ENCODE measurements around the gene MIOS. TPM values are rescaled to one million over a fixed set of nuclear protein-coding genes. Genes with fewer than 3 reads are reported as not detected.

Gene MIOS
- total RNA-seq, 2 donors from 2014 or later: 23.6 to 32.6 TPM

DNA sequence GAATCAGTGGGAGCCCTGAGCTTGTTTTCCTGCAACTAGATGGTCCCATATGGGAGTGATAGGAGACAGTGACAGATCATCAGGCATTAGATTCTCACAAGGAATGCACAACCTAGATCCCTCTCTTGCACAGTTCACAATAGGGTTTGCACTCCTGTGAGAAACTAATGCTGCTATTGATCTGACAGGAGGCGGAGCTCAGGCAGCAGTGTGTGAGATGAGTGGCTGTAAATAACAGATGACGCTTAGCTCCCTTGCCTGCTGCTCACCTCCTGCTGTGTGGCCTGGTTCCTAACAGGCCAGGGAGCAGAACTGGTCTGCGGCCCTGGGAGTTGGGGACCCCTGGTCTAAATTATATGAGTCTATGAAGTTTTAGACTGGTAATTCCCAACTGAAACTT, 3.9 kb downstream of the MIOS start:
- no peak for ATAC-seq (ENCODE audit: insufficient number of reproducible peaks, low FRiP score, low read depth)
- TF ChIP-seq, protein P1, sequence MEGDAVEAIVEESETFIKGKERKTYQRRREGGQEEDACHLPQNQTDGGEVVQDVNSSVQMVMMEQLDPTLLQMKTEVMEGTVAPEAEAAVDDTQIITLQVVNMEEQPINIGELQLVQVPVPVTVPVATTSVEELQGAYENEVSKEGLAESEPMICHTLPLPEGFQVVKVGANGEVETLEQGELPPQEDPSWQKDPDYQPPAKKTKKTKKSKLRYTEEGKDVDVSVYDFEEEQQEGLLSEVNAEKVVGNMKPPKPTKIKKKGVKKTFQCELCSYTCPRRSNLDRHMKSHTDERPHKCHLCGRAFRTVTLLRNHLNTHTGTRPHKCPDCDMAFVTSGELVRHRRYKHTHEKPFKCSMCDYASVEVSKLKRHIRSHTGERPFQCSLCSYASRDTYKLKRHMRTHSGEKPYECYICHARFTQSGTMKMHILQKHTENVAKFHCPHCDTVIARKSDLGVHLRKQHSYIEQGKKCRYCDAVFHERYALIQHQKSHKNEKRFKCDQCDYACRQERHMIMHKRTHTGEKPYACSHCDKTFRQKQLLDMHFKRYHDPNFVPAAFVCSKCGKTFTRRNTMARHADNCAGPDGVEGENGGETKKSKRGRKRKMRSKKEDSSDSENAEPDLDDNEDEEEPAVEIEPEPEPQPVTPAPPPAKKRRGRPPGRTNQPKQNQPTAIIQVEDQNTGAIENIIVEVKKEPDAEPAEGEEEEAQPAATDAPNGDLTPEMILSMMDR (IDR thresholded peaks at IDR 0.05): no peak
- Histone ChIP-seq H3K27me3 (replicated peaks; ENCODE audit: insufficient read depth) (no peaks in the 10 kb centered on the region), H3K9me3 (no peaks in the 10 kb centered on the region), H3K27ac (no peak overlapping the region), H3K4me3 (no peak overlapping the region), H3K4me1 (ENCODE audit: control insufficient read depth in 1 of 2, low read depth in 2 of 2) (peaks cover 11 to 36% of the 10 kb centered on the region in 2 donors), H3K36me3 (no peaks in the 10 kb centered on the region)
- DNase-seq (ENCODE audit: low spot score): no peak

DNA sequence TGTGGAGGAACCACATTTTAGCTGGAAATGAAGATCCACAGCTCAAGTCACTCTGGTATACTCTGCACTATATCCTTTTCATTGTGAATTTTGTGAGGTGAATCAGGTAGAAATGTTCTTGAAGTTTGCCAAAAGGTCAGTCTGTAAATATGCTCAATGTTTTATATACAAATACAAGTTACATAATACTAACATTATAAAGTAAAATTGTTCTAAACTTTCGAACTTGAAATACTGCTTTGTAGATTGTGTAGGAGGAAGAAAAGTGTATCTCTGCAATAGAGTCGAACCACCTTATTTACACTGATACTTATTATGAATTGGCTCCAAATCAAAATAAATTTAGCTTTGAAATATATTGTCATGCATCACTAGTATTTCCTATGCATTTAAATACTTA, 7.0 kb downstream of the MIOS start:
- no peak overlapping the region for H3K27ac ChIP-seq
- TF ChIP-seq, protein P1 (IDR thresholded peaks at IDR 0.05): no peak
- H3K4me3 ChIP-seq: no peak overlapping the region
- peaks cover 2 to 17% of the 10 kb centered on the region in 2 donors for H3K4me1 ChIP-seq (ENCODE audit: control insufficient read depth in 1 of 2, low read depth in 2 of 2)
- no peak for ATAC-seq (ENCODE audit: insufficient number of reproducible peaks, low FRiP score, low read depth)
- H3K36me3 ChIP-seq: no peaks in the 10 kb centered on the region
- no peaks in the 10 kb centered on the region for H3K9me3 ChIP-seq
- H3K27me3 ChIP-seq (replicated peaks; ENCODE audit: insufficient read depth): no peaks in the 10 kb centered on the region
- DNase-seq (ENCODE audit: low spot score): no peak

DNA sequence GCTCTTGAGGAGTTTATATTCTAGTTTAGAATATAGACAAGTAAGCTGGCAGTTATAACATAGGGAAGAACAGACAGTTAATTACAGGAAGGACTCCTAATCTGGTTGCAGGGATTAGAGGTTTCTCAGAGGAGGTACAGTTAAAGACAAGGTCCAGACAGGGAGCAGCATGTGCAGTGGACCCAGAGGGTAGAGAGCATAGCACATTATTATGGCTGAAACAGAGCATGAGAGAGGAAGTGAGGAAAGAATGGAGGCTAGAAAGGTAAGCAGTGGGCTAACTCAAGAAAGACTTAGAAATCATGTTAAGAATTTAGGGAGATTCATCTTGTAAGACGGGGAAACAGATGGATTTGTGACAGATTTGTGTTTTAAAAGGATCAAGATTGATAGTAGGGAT, 9.7 kb downstream of the MIOS start:
- H3K4me1 ChIP-seq (ENCODE audit: control insufficient read depth in 1 of 2, low read depth in 2 of 2): no peaks in the 10 kb centered on the region
- ATAC-seq (ENCODE audit: insufficient number of reproducible peaks, low FRiP score, low read depth): no peak
- no peaks in the 10 kb centered on the region for H3K27me3 ChIP-seq (replicated peaks; ENCODE audit: insufficient read depth)
- TF ChIP-seq, protein P1 (IDR thresholded peaks at IDR 0.05): no peak
- no peaks in the 10 kb centered on the region for H3K9me3 ChIP-seq
- DNase-seq (ENCODE audit: low spot score): no peak
- no peak overlapping the region for H3K4me3 ChIP-seq
- no peaks in the 10 kb centered on the region for H3K36me3 ChIP-seq
- H3K27ac ChIP-seq: no peak overlapping the region

DNA sequence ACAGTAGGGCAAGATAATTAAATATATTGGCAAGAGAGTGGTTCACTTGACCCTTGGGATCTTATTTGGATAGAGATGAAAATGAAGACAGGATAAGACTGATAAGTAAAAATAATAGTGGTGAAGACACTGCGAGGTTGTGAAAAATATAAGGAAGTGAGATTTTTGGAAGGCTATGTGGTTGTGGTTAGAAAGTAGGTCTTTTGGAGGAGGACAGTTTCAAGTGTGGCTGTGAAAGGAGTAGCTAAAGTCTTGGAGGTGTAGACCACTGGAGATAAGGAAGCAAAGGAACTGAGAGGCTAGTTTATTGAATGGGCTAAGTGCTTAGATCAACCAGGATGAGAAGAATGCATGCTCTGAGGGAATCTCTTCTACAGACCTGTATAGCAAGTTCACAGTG, 11.2 kb downstream of the MIOS start:
- TF ChIP-seq, protein P1 (IDR thresholded peaks at IDR 0.05): no peak
- no peak overlapping the region for H3K4me3 ChIP-seq
- ATAC-seq (ENCODE audit: insufficient number of reproducible peaks, low FRiP score, low read depth) (no peak), DNase-seq (ENCODE audit: low spot score) (no peak)
- H3K4me1 ChIP-seq (ENCODE audit: control insufficient read depth in 1 of 2, low read depth in 2 of 2): no peaks in the 10 kb centered on the region
- no peaks in the 10 kb centered on the region for H3K9me3 ChIP-seq
- H3K27ac ChIP-seq: no peak overlapping the region
- H3K36me3 ChIP-seq: no peaks in the 10 kb centered on the region
- no peaks in the 10 kb centered on the region for H3K27me3 ChIP-seq (replicated peaks; ENCODE audit: insufficient read depth)

DNA sequence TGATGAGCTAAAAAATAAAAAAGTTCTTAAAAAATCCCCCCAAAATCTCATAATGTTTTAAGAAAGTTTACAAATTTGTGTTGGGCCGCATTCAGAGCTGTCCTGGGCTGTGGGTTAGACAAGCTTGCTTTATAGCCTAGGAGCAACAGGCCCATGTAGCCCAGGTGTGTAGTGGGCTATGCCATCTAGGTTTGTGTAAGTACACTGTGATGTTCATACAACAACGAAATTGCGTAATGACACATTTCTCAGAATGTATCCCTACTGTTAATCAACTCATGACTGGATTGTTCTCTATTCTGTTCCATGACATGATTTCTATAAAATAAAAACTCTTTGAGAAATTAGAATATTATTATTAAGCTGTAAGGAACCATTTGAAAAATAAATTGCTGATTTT, 13.0 kb downstream of the MIOS start:
- no peak overlapping the region for H3K4me3 ChIP-seq
- no peak for DNase-seq (ENCODE audit: low spot score)
- H3K27ac ChIP-seq: no peak overlapping the region
- TF ChIP-seq, protein P1 (IDR thresholded peaks at IDR 0.05): no peak
- no peak for ATAC-seq (ENCODE audit: insufficient number of reproducible peaks, low FRiP score, low read depth)
- no peaks in the 10 kb centered on the region for H3K36me3 ChIP-seq
- no peaks in the 10 kb centered on the region for H3K4me1 ChIP-seq (ENCODE audit: control insufficient read depth in 1 of 2, low read depth in 2 of 2)
- no peaks in the 10 kb centered on the region for H3K9me3 ChIP-seq
- no peaks in the 10 kb centered on the region for H3K27me3 ChIP-seq (replicated peaks; ENCODE audit: insufficient read depth)

Data from thoracic aorta (tissue), 2 donors.